ENCODE measurements around the gene ZC2HC1C. TPM values are rescaled to one million over a fixed set of nuclear protein-coding genes. Genes with fewer than 3 reads are reported as not detected.

The ZC2HC1C gene
- total RNA-seq, 1 donor from 2014 or later, result under 0.01 TPM

- no peaks in the 10 kb centered on the region for H3K27me3 ChIP-seq (ENCODE audit: control insufficient read depth in 3 of 3, insufficient read depth in 3 of 3, low read length in 3 of 3)
- H3K4me3 ChIP-seq (ENCODE audit: low read length in 3 of 3), result no peak overlapping the region
- peaks cover 40 to 59% (median 58%) of the 10 kb centered on the region in 3 donors for H3K36me3 ChIP-seq (ENCODE audit: control insufficient read depth in 3 of 3, insufficient read depth in 3 of 3, low read length in 3 of 3)
- no peak overlapping the region for H3K9ac ChIP-seq (ENCODE audit: low read depth in 1 of 3, low read length in 3 of 3)
- H3K9me3 ChIP-seq (ENCODE audit: control insufficient read depth in 3 of 3, low read length in 3 of 3), result no peaks in the 10 kb centered on the region
- H3K4me1 ChIP-seq (ENCODE audit: control insufficient read depth in 3 of 3, insufficient read depth in 3 of 3, low read length in 3 of 3), result peaks cover 19 to 26% (median 24%) of the 10 kb centered on the region in 3 donors
- H3K27ac ChIP-seq (ENCODE audit: low read depth, low read length), result no peak overlapping the region
Measured at GRCh38 chr14:75101491-75101890, 32.0 kb downstream of the ZC2HC1C start.

GRCh38 chr14:75107186-75107585 lies 37.7 kb downstream of the ZC2HC1C start:
- Histone ChIP-seq H3K9me3 (ENCODE audit: control insufficient read depth in 3 of 3, low read length in 3 of 3) (no peaks in the 10 kb centered on the region), H3K27me3 (ENCODE audit: control insufficient read depth in 3 of 3, insufficient read depth in 3 of 3, low read length in 3 of 3) (no peaks in the 10 kb centered on the region), H3K36me3 (ENCODE audit: control insufficient read depth in 3 of 3, insufficient read depth in 3 of 3, low read length in 3 of 3) (peaks cover 51 to 79% (median 72%) of the 10 kb centered on the region in 3 donors), H3K4me3 (ENCODE audit: low read length in 3 of 3) (no peak overlapping the region), H3K9ac (ENCODE audit: low read depth in 1 of 3, low read length in 3 of 3) (no peak overlapping the region), H3K27ac (ENCODE audit: low read depth, low read length) (no peak overlapping the region), H3K4me1 (ENCODE audit: control insufficient read depth in 3 of 3, insufficient read depth in 3 of 3, low read length in 3 of 3) (no peaks in the 10 kb centered on the region)

GRCh38 chr14:75109877-75110276 lies 40.4 kb downstream of the ZC2HC1C start:
- H3K27me3 ChIP-seq (ENCODE audit: control insufficient read depth in 3 of 3, insufficient read depth in 3 of 3, low read length in 3 of 3), result no peaks in the 10 kb centered on the region
- no peaks in the 10 kb centered on the region for H3K4me1 ChIP-seq (ENCODE audit: control insufficient read depth in 3 of 3, insufficient read depth in 3 of 3, low read length in 3 of 3)
- H3K9ac ChIP-seq (ENCODE audit: low read depth in 1 of 3, low read length in 3 of 3), result no peak overlapping the region
- H3K9me3 ChIP-seq (ENCODE audit: control insufficient read depth in 3 of 3, low read length in 3 of 3), result no peaks in the 10 kb centered on the region
- H3K27ac ChIP-seq (ENCODE audit: low read depth, low read length), result no peak overlapping the region
- no peak overlapping the region for H3K4me3 ChIP-seq (ENCODE audit: low read length in 3 of 3)
- peaks cover 61 to 89% (median 88%) of the 10 kb centered on the region in 3 donors for H3K36me3 ChIP-seq (ENCODE audit: control insufficient read depth in 3 of 3, insufficient read depth in 3 of 3, low read length in 3 of 3)

- H3K27ac ChIP-seq (ENCODE audit: low read depth, low read length), result no peak overlapping the region
- H3K9ac ChIP-seq (ENCODE audit: low read depth in 1 of 3, low read length in 3 of 3), result no peak overlapping the region
- H3K36me3 ChIP-seq (ENCODE audit: control insufficient read depth in 3 of 3, insufficient read depth in 3 of 3, low read length in 3 of 3), result peaks cover 60 to 89% (median 78%) of the 10 kb centered on the region in 3 donors
- H3K4me3 ChIP-seq (ENCODE audit: low read length in 3 of 3), result no peak overlapping the region
- no peaks in the 10 kb centered on the region for H3K27me3 ChIP-seq (ENCODE audit: control insufficient read depth in 3 of 3, insufficient read depth in 3 of 3, low read length in 3 of 3)
- no peaks in the 10 kb centered on the region for H3K9me3 ChIP-seq (ENCODE audit: control insufficient read depth in 3 of 3, low read length in 3 of 3)
- H3K4me1 ChIP-seq (ENCODE audit: control insufficient read depth in 3 of 3, insufficient read depth in 3 of 3, low read length in 3 of 3), result no peaks in the 10 kb centered on the region
Measured at GRCh38 chr14:75113932-75114539, 44.6 kb downstream of the ZC2HC1C start.

- Histone ChIP-seq H3K9me3 (ENCODE audit: control insufficient read depth in 3 of 3, low read length in 3 of 3) (no peaks in the 10 kb centered on the region), H3K9ac (ENCODE audit: low read depth in 1 of 3, low read length in 3 of 3) (no peak overlapping the region), H3K4me3 (ENCODE audit: low read length in 3 of 3) (no peak overlapping the region), H3K4me1 (ENCODE audit: control insufficient read depth in 3 of 3, insufficient read depth in 3 of 3, low read length in 3 of 3) (peaks cover 0 to 2% (median 0%) of the 10 kb centered on the region in 3 donors), H3K27ac (ENCODE audit: low read depth, low read length) (no peak overlapping the region), H3K27me3 (ENCODE audit: control insufficient read depth in 3 of 3, insufficient read depth in 3 of 3, low read length in 3 of 3) (no peaks in the 10 kb centered on the region), H3K36me3 (ENCODE audit: control insufficient read depth in 3 of 3, insufficient read depth in 3 of 3, low read length in 3 of 3) (peaks cover 35 to 59% (median 48%) of the 10 kb centered on the region in 3 donors)
Measured at GRCh38 chr14:75119056-75119455, 49.6 kb downstream of the ZC2HC1C start.

GRCh38 chr14:75120541-75121291 lies 51.3 kb downstream of the ZC2HC1C start:
- peaks cover 2 to 8% (median 7%) of the 10 kb centered on the region in 3 donors for H3K4me1 ChIP-seq (ENCODE audit: control insufficient read depth in 3 of 3, insufficient read depth in 3 of 3, low read length in 3 of 3)
- no peak overlapping the region for H3K27ac ChIP-seq (ENCODE audit: low read depth, low read length)
- no peak overlapping the region for H3K4me3 ChIP-seq (ENCODE audit: low read length in 3 of 3)
- H3K9me3 ChIP-seq (ENCODE audit: control insufficient read depth in 3 of 3, low read length in 3 of 3), result no peaks in the 10 kb centered on the region
- H3K36me3 ChIP-seq (ENCODE audit: control insufficient read depth in 3 of 3, insufficient read depth in 3 of 3, low read length in 3 of 3), result peaks cover 28 to 43% (median 39%) of the 10 kb centered on the region in 3 donors
- H3K27me3 ChIP-seq (ENCODE audit: control insufficient read depth in 3 of 3, insufficient read depth in 3 of 3, low read length in 3 of 3), result no peaks in the 10 kb centered on the region
- H3K9ac ChIP-seq (ENCODE audit: low read depth in 1 of 3, low read length in 3 of 3), result no peak overlapping the region

GRCh38 chr14:75121552-75121951 lies 52.1 kb downstream of the ZC2HC1C start:
- no peak overlapping the region for H3K4me3 ChIP-seq (ENCODE audit: low read length in 3 of 3)
- H3K4me1 ChIP-seq (ENCODE audit: control insufficient read depth in 3 of 3, insufficient read depth in 3 of 3, low read length in 3 of 3), result peaks cover 7 to 14% (median 14%) of the 10 kb centered on the region in 3 donors
- H3K9ac ChIP-seq (ENCODE audit: low read depth in 1 of 3, low read length in 3 of 3), result no peak overlapping the region
- no peak overlapping the region for H3K27ac ChIP-seq (ENCODE audit: low read depth, low read length)
- H3K36me3 ChIP-seq (ENCODE audit: control insufficient read depth in 3 of 3, insufficient read depth in 3 of 3, low read length in 3 of 3), result peaks cover 22 to 37% (median 33%) of the 10 kb centered on the region in 3 donors
- H3K9me3 ChIP-seq (ENCODE audit: control insufficient read depth in 3 of 3, low read length in 3 of 3), result no peaks in the 10 kb centered on the region
- H3K27me3 ChIP-seq (ENCODE audit: control insufficient read depth in 3 of 3, insufficient read depth in 3 of 3, low read length in 3 of 3), result no peaks in the 10 kb centered on the region

- Histone ChIP-seq H3K9me3 (ENCODE audit: control insufficient read depth in 3 of 3, low read length in 3 of 3) (no peaks in the 10 kb centered on the region), H3K36me3 (ENCODE audit: control insufficient read depth in 3 of 3, insufficient read depth in 3 of 3, low read length in 3 of 3) (peaks cover 11 to 20% (median 18%) of the 10 kb centered on the region in 3 donors), H3K9ac (ENCODE audit: low read depth in 1 of 3, low read length in 3 of 3) (peak overlapping the region in 1 of 3 donors; percentile 8), H3K27me3 (ENCODE audit: control insufficient read depth in 3 of 3, insufficient read depth in 3 of 3, low read length in 3 of 3) (no peaks in the 10 kb centered on the region), H3K4me1 (ENCODE audit: control insufficient read depth in 3 of 3, insufficient read depth in 3 of 3, low read length in 3 of 3) (peaks cover 18 to 27% (median 26%) of the 10 kb centered on the region in 3 donors), H3K27ac (ENCODE audit: low read depth, low read length) (no peak overlapping the region), H3K4me3 (ENCODE audit: low read length in 3 of 3) (no peak overlapping the region)
Measured at GRCh38 chr14:75123991-75124390, 54.5 kb downstream of the ZC2HC1C start.

GRCh38 chr14:75125617-75126016 lies 56.2 kb downstream of the ZC2HC1C start:
- Histone ChIP-seq H3K4me1 (ENCODE audit: control insufficient read depth in 3 of 3, insufficient read depth in 3 of 3, low read length in 3 of 3) (peaks cover 18 to 27% (median 26%) of the 10 kb centered on the region in 3 donors), H3K9ac (ENCODE audit: low read depth in 1 of 3, low read length in 3 of 3) (peak overlapping the region; percentile 98 to 99 (median 98)), H3K36me3 (ENCODE audit: control insufficient read depth in 3 of 3, insufficient read depth in 3 of 3, low read length in 3 of 3) (peaks cover 3 to 10% (median 6%) of the 10 kb centered on the region in 3 donors), H3K4me3 (ENCODE audit: low read length in 3 of 3) (peak overlapping the region; percentile 82 to 96 (median 94)), H3K27ac (ENCODE audit: low read depth, low read length) (peak overlapping the region; percentile 94), H3K9me3 (ENCODE audit: control insufficient read depth in 3 of 3, low read length in 3 of 3) (no peaks in the 10 kb centered on the region), H3K27me3 (ENCODE audit: control insufficient read depth in 3 of 3, insufficient read depth in 3 of 3, low read length in 3 of 3) (no peaks in the 10 kb centered on the region)

GRCh38 chr14:75126121-75126544 lies 56.7 kb downstream of the ZC2HC1C start:
- peak overlapping the region; percentile 82 to 96 (median 94) for H3K4me3 ChIP-seq (ENCODE audit: low read length in 3 of 3)
- H3K36me3 ChIP-seq (ENCODE audit: control insufficient read depth in 3 of 3, insufficient read depth in 3 of 3, low read length in 3 of 3), result peaks cover under 1 to 7% (median 3%) of the 10 kb centered on the region in 3 donors
- H3K27me3 ChIP-seq (ENCODE audit: control insufficient read depth in 3 of 3, insufficient read depth in 3 of 3, low read length in 3 of 3), result no peaks in the 10 kb centered on the region
- H3K4me1 ChIP-seq (ENCODE audit: control insufficient read depth in 3 of 3, insufficient read depth in 3 of 3, low read length in 3 of 3), result peaks cover 18 to 27% (median 26%) of the 10 kb centered on the region in 3 donors
- H3K9me3 ChIP-seq (ENCODE audit: control insufficient read depth in 3 of 3, low read length in 3 of 3), result no peaks in the 10 kb centered on the region
- peak overlapping the region; percentile 98 to 99 (median 98) for H3K9ac ChIP-seq (ENCODE audit: low read depth in 1 of 3, low read length in 3 of 3)
- peak overlapping the region; percentile 94 for H3K27ac ChIP-seq (ENCODE audit: low read depth, low read length)

Measured in skeletal muscle tissue (tissue), 4 donors.